ENCODE data around the gene ATG2A. TPM values are rescaled to one million over a fixed set of nuclear protein-coding genes. Genes with fewer than 3 reads are reported as not detected.

The ATG2A gene
- total RNA-seq, 1 donor from 2014 or later = 8.1 TPM

DNA sequence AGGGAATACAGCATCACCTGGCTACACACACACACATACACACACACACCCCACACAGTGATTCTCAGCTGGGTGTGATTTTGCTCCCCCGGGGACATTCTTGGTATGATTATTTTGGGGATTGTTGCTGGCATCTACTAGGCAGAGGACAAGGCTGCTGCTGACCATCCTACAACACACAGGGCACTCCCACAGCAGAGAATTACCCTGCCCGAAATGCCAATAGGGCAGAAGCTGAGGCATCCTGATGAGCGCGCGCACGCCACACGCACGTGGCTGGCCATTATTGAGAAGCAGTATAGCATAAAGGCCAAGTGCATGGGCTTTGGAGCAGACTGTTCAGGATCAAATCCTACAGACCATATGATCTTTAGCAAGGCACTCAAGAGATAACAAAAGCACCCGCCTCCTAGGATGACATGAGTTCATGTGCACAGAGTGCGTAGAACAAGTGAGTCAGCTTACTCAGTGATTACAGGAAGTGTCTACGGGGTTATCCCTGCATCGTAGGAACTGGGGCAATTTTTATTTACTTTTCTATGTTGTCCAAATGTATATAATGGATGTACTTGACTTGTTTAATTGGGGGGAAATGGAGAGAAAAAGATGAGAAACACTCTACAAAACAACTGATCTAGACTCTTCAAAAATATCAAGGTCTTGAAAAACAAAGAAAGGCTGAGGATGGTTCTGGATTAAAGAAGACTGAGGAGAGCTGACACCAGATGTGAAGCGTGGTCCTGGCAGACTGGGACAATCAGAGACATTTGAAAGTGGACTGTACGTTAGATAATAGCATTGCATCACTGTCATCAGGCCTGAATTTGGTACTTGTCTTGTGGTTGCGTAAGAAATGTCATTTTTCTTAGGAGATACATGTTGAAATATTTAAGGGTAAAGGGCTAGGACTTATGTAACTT is 31.4 kb downstream of the ATG2A start:
- no peak for DNase-seq

DNA sequence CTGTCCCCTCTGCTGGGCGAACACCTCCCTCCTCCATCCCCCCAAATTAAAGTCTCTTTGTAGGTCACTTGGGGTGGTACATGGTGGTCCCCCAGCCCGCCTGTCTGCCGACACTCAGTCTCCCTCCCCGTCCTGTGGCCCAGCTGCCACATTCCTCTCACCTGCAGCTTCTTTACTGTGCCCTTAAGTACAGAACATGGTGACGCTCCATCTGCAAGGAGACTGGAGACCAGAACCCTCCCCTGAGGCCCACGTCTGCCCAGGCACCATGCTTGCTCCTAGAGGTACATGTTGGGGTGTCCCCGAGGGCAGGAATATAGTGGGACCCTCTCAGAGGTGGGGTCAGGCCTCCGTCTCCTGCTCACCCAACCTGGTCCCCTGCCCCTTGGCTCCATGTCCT is 33.0 kb downstream of the ATG2A start:
- DNase-seq = no peak

- DNase-seq = no peak
These were observed 33.4 kb downstream of the ATG2A start for GRCh38 chr11:64883575-64883974.

- DNase-seq = no peak
These were observed 34.8 kb downstream of the ATG2A start for GRCh38 chr11:64882243-64882642.

- no peak for DNase-seq
These were observed 35.5 kb downstream of the ATG2A start for GRCh38 chr11:64881476-64881875.

DNA sequence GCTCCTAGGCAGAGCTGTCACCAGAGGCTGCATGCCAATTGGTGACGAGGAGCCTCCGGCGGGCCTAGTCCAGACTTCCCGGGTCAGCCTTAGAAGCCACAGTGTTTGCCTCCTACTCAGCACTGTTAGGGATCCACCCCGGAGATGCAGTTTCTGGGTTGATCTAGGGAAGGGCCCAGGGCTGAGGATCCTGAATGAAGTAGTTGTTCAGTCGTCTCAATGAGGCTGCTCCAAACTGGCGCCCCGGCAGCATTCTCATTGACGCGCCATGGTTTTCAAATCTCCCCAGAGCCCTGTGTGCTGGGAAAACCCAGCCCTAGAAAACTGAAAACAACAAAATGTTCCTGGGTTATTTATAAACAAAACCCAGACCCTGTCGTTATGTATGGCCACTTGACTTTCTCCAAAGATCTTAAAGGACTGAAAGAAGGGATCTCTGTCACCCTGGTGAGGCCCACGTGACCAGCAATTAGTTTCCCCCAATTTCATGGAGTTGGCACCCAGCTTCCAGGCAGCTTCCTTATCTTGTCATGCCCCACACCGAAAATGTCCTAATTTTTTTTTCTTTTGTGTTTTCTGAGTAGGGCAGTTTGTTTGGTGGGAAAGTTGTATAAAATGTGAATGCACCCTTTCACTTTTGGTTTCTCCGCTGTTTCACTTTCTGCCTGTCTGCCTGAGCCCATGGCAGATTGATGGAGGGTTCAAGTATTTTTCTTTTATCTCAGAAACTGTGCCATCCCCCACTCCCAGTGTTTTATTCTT is 36.6 kb downstream of the ATG2A start:
- DNase-seq = no peak

GRCh38 chr11:64879244-64879900 is 37.6 kb downstream of the ATG2A start:
- DNase-seq = no peak

DNA sequence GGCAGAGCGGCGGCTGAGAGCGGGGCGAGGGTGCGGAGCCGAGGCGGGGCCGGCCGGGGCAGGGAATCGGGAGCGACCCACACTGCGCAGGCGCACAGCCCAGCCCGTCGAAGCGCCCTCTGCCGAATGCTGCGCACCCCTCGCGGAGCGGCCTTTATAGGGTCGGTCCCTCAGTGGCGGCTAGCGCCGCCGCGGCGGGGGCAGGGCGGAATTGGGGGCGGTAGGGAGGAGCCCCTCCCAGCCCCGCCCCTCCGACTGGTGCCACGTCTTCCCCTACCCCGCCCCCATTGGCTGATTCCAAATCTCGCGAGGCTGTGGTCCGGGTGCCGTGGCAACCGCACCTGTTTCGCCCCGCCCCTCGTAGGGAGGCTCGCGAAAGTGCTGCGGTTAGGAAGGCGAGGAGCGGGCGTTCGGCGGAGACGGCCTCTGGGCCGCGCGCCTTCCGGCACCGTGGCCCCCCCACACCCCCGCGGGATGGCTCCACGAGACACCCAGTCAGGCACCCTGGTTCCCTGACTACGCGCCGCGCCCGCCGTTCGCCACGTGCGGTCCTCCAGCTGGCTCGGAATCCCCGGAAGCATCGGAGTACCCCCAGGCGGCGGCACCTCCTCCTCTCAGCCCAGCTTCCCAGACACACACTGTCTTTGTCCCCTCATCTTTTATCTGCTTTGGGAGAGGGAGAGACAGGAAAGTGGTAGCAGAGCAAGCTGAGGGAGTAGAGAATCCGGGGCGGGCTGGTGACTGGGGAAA is 38.3 kb downstream of the ATG2A start, which contains the start of gene EHD1:
EHD1 (minus strand) TSS at position 128 of the 750 bp plus-strand sequence. CDS start 157 bp downstream, outside the sequence.
- DNase-seq = peak; percentile 98

DNA sequence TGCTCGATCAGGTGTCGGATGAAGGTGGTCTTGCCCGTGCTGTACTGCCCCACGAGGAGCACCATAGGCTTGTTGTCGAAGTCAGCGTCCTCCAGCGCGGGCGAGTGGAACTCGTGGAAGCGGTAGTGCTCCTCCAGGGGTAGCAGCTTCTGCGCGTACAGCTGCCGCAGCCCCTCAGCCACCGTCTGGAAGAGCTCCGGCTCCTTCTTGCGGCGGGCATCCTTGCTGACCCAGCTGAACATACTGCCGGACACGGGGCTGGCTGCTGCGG is 38.9 kb downstream of the ATG2A start:
- no peak for DNase-seq

- no peak for DNase-seq
These were observed 39.4 kb downstream of the ATG2A start for GRCh38 chr11:64877390-64878222.

GRCh38 chr11:64876835-64877341 is 40.1 kb downstream of the ATG2A start:
- DNase-seq = no peak

- DNase-seq = no peak
These were observed 40.7 kb downstream of the ATG2A start for GRCh38 chr11:64876229-64876750.

DNA sequence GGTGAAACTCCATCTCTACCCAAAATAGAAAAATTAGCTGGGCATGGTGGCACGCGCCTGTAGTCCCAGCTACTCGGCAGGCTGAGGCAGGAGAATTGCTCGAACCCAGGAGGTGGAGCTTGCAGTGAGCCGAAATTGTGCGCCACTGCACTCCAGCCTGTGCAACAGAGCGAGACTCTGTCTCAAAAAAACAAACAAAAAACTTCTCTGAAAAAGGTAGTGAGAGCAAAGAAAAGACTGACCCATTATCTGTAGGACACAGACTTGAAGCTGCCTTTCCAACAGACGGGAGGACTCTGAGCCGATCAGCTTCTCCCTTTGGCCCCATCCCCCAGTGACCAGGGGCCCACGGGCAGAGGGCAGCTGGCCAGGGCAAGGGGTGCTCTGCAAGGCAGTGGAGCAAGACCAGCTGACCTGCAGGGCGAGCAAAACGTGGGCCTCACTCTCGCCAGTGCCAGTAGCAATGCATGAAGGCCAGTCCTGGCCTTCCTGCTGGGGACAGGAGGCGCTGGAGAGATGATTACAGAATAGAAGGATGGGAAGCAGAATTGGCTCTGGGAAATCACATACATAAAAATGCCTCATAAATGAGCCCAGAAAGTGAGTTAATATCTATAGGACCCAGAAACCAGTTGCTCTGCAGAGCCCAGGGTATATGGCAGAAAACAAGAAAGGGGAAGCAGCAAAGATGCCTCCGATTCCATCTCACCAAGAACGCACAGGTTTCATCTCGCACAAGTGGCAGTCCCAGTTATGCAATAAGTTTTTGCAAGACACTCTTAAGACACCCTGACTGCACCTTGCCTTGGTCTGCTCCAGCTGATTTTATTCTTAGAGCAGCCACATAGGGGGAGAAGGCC is 41.4 kb downstream of the ATG2A start:
- no peak for DNase-seq

GRCh38 chr11:64874308-64875240 is 42.4 kb downstream of the ATG2A start:
- DNase-seq = no peak

GRCh38 chr11:64872790-64873488 is 44.1 kb downstream of the ATG2A start:
- DNase-seq = no peak

- no peak for DNase-seq
These were observed 45.5 kb downstream of the ATG2A start for GRCh38 chr11:64871492-64871891.

- DNase-seq = no peak
These were observed 46.0 kb downstream of the ATG2A start for GRCh38 chr11:64870893-64871466.

All from skin of body (tissue), 2 donors.